GM12878 (cell line): ENCODE measurements around the gene THAP4. TPM values are rescaled to one million over a fixed set of nuclear protein-coding genes. Genes with fewer than 3 reads are reported as not detected.

Experiments
- ATAC-seq: fragments of 200-7000 bp; cut with Tn5 transposase; 3 replicates; pipeline ENCODE4 v1.9.1; 2020; ENCODE audit warnings: mild to moderate bottlenecking, moderate library complexity
- BruUV-seq: library from RNA; stranded (reverse); fragments of 400-500 nt; replicated peaks from 2 replicates; lab custom pipeline; 2021; lab: Mats Ljungman, UMichigan
- CTCF ChIA-PET: fragments of 300-600 bp; sonication (Branson Sonifier 250); formaldehyde crosslinking; extraction: SDS; loops from one replicate; lab custom pipeline; 2021; ENCODE audit warnings: inconsistent platforms; lab: Yijun Ruan, JAX
- POLR2A ChIA-PET: fragments of 350-600 bp; formaldehyde crosslinking; extraction: SDS; loops from one replicate; lab custom pipeline; 2021; ENCODE audit warnings: inconsistent platforms; lab: Charles Lee
- RAD21 ChIA-PET: fragments of 300-600 bp; sonication (Branson Sonifier 250); formaldehyde crosslinking; loops from one replicate; lab custom pipeline; 2023; ENCODE audit warnings: antibody characterized with exemption; ENCODE audit not compliant: unreplicated experiment; lab: Charles Lee
- SMC1A ChIA-PET: fragments of 300-600 bp; sonication (Branson Sonifier 250); formaldehyde crosslinking; loops from one replicate; lab custom pipeline; 2023; ENCODE audit not compliant: unreplicated experiment, uncharacterized antibody; lab: Charles Lee
- DNase-seq: peaks from one replicate; pipeline ENCODE4 v3.0.0-alpha.2; 2011; ENCODE audit warnings: low read depth, low spot score
- FAIRE-seq: peaks from 3 replicates; lab custom pipeline; 2011; peaks lifted over from hg19 to GRCh38; lab: Jason Lieb, UNC
- H2AFZ ChIP-seq: 2 replicates; pipeline ENCODE4 v1.6.0; 2011; ENCODE audit warnings: low read depth, low read length, control low read depth; ENCODE audit not compliant: control insufficient read depth
- H3K27ac ChIP-seq: 2 replicates; pipeline ENCODE4 v1.5.1; 2011; ENCODE audit warnings: control low read depth; ENCODE audit not compliant: control insufficient read depth, insufficient read depth
- H3K27me3 ChIP-seq, 2 experiments: replicated peaks in 1 of 2; 2 replicates each; pipeline versions ENCODE4 v1.6.0 to v1.6.1; 2011; ENCODE audit warnings: low read length in 1 of 2; ENCODE audit not compliant: control insufficient read depth in 2 of 2, insufficient read depth in 2 of 2
- H3K36me3 ChIP-seq, 2 experiments: 2 replicates each; pipeline ENCODE4 v1.5.1; 2011; ENCODE audit warnings: low read length in 1 of 2; ENCODE audit not compliant: control insufficient read depth in 2 of 2, insufficient read depth in 2 of 2
- H3K4me1 ChIP-seq: 2 replicates; pipeline ENCODE4 v1.6.1; 2011; ENCODE audit warnings: mild to moderate bottlenecking, low read length, moderate library complexity, mixed read lengths; ENCODE audit not compliant: control insufficient read depth, insufficient read depth
- H3K4me2 ChIP-seq: 2 replicates; pipeline ENCODE4 v1.6.0; 2011; ENCODE audit warnings: control low read depth; ENCODE audit not compliant: control insufficient read depth, insufficient read depth
- H3K4me3 ChIP-seq: fragments of 200-600 bp; sonication (generic); 2 replicates; pipeline ENCODE4 v1.5.1; 2016
- H3K79me2 ChIP-seq: 2 replicates; pipeline ENCODE4 v1.6.0; 2011; ENCODE audit warnings: low read length; ENCODE audit not compliant: control insufficient read depth, insufficient read depth
- H3K9ac ChIP-seq: 2 replicates; pipeline ENCODE4 v1.8.0; 2011; ENCODE audit warnings: low read length, control low read depth, mixed read lengths; ENCODE audit not compliant: control insufficient read depth, insufficient read depth
- H3K9me3 ChIP-seq: replicated peaks from 3 replicates; pipeline ENCODE4 v1.5.1; 2011; ENCODE audit warnings: mild to moderate bottlenecking, low read length; ENCODE audit not compliant: control insufficient read depth, insufficient read depth
- H4K20me1 ChIP-seq: 2 replicates; pipeline ENCODE4 v1.6.0; 2011; ENCODE audit not compliant: control insufficient read depth, insufficient read depth
- ASH2L ChIP-seq: fragments of 300-600, 200-600 bp; sonication (generic); IDR thresholded peaks from 2 replicates; pipeline ENCODE4 v1.6.1; 2017; ENCODE audit warnings: low read depth, mild to moderate bottlenecking, borderline replicate concordance
- CBFB ChIP-seq: IDR thresholded peaks from 2 replicates; pipeline ENCODE4 v1.6.1; 2016; ENCODE audit warnings: antibody characterized with exemption, low read depth
- IKZF1 ChIP-seq: fragments of 450-650 bp; conservative IDR thresholded peaks from 2 replicates; pipeline ENCODE4 v1.6.1; 2017; ENCODE audit warnings: antibody characterized with exemption, mild to moderate bottlenecking
- IRF4 ChIP-seq: IDR thresholded peaks from 2 replicates; pipeline ENCODE4 v1.6.1; 2011; ENCODE audit warnings: low read depth, low read length
- JUND ChIP-seq: IDR thresholded peaks from 2 replicates; pipeline ENCODE4 v1.6.1; 2012; ENCODE audit warnings: low read depth, mild to moderate bottlenecking, low read length, improper control_type of control experiment, moderate library complexity
- MAX ChIP-seq: IDR thresholded peaks from 2 replicates; pipeline ENCODE4 v1.6.1; 2012; ENCODE audit warnings: low read depth, low read length, improper control_type of control experiment
- NR2C1 ChIP-seq: fragments of 450-650 bp; IDR thresholded peaks from 2 replicates; pipeline ENCODE4 v1.6.1; 2017; ENCODE audit warnings: antibody characterized with exemption, mild to moderate bottlenecking, moderate library complexity
- POLR2AphosphoS2 ChIP-seq: IDR thresholded peaks from 2 replicates; pipeline ENCODE4 v1.6.1; 2011; ENCODE audit warnings: low read depth, mild to moderate bottlenecking, low read length, improper control_type of control experiment, moderate library complexity
- POU2F2 ChIP-seq: IDR thresholded peaks from 3 replicates; pipeline ENCODE4 v1.6.1; 2011; ENCODE audit warnings: low read depth, mild to moderate bottlenecking, low read length, borderline replicate concordance
- TCF3 ChIP-seq: IDR thresholded peaks from 2 replicates; pipeline ENCODE4 v1.6.1; 2012; ENCODE audit warnings: low read depth, mild to moderate bottlenecking, low read length, borderline replicate concordance; ENCODE audit not compliant: insufficient read depth
- WGBS: methylation state at CpG from one replicate; pipeline ENCODE4 v1.1.6; 2016; ENCODE audit warnings: low lambda C conversion rate; ENCODE audit not compliant: insufficient replicate concordance, insufficient coverage; ENCODE audit errors: missing lambda C conversion rate; 5-methylcytosine and 5-hydroxymethylcytosine counted together
- in situ Hi-C: fragments of 300-500 bp; cut with MboI; formaldehyde crosslinking; loops from 9 replicates; pipeline ENCODE4 v1.14.3; 2018; ENCODE audit warnings: mixed read lengths
- intact Hi-C: fragments of 100-400 bp; cut with micrococcal nuclease; formaldehyde crosslinking; loops from one replicate; pipeline ENCODE4 v1.14.2; 2022; ENCODE audit not compliant: unreplicated experiment
- polyA plus RNA-seq, 11 experiments: library from polyadenylated mRNA; depleted of rRNA in 4 of 11; unstranded in 6 of 11; stranded (reverse) in 5 of 11; fragments of >200 nt; fragmentation: Nextera tagmentation in 4 of 11; fragmentation: Illumina TruSeq in 1 of 11; extraction: Ambion mirVana in 4 of 11; extraction: Trizol in 1 of 11; gene quantifications; 1 replicate in 1 of 11; 2 replicates in 10 of 11; pipeline versions ENCODE4 v1.2.1 to v1.2.3, GENCODE V29; 2011 to 2016; ENCODE audit warnings: inconsistent platforms in 2 of 11, missing spikeins in 2 of 11, low read depth in 1 of 11
- total RNA-seq, 4 experiments: library from RNA; depleted of rRNA in 3 of 4; stranded (reverse); fragments of >200 nt in 3 of 4; fragmentation: Illumina TruSeq in 1 of 4; extraction: Trizol in 1 of 4; gene quantifications; 2 replicates each; pipeline versions ENCODE4 v1.2.1 to v1.2.3, GENCODE V29; 2013 to 2021

Gene THAP4
- total and polyA plus RNA-seq, 10 of the 15 experiments (the other 5 are each of a cell fraction or from before 2014, with no cell fraction given) = 12.9 to 67.7 (median 44.5) TPM

GRCh38 chr2:241657786-241658254 is 20.9 kb upstream of the THAP4 start:
- no peak overlapping the region for H2AFZ ChIP-seq
- no peaks in the 10 kb centered on the region for H4K20me1 ChIP-seq
- SMC1A ChIA-PET = interaction anchor here (2.2 kb wide), 1 partner anchor 16 kb away, joined by 6 read pairs; no protein-coding TSS in a partner anchor
- ATAC-seq (no peak), FAIRE-seq (no peak), DNase-seq (no peak)
- in situ Hi-C loops = loop anchor here (10.0 kb wide), 1 partner anchor 803 kb away; no protein-coding TSS in a partner anchor
- no peaks in the 10 kb centered on the region for H3K4me1 ChIP-seq
- CTCF ChIA-PET = interaction anchor here (1.3 to 2.1 kb wide), 2 partner anchors 220 to 569 kb away, joined by 3 to 7 read pairs; no protein-coding TSS in a partner anchor
- no peak overlapping the region for H3K27ac ChIP-seq
- BruUV-seq = no TSS peak
- peaks cover 15 to 35% of the 10 kb centered on the region in 2 experiments for H3K36me3 ChIP-seq
- no peak overlapping the region for H3K4me3 ChIP-seq
- TF ChIP-seq NR2C1 (no peak), MAX (no peak), POU2F2 (no peak), TCF3 (no peak), ASH2L (no peak), CBFB (no peak), IRF4 (no peak), IKZF1 (no peak), POLR2AphosphoS2 (no peak), JUND (no peak)
- TF ChIP-seq, all 136 proteins: peak for 0
- H3K79me2 ChIP-seq = no peaks in the 10 kb centered on the region
- no peak overlapping the region for H3K4me2 ChIP-seq
- 91% methylated on average over 13 of the region's 15 CpGs for WGBS
- POLR2A ChIA-PET = no interaction called here
- intact Hi-C loops = no loop called here
- no peaks in the 10 kb centered on the region for H3K27me3 ChIP-seq
- RAD21 ChIA-PET = no interaction called here
- no peak overlapping the region for H3K9ac ChIP-seq
- no peaks in the 10 kb centered on the region for H3K9me3 ChIP-seq
